H9 (cell line): Measurements from ENCODE around the gene SGTA. TPM values are rescaled to one million over a fixed set of nuclear protein-coding genes. Genes with fewer than 3 reads are reported as not detected.

ENCODE experiments used
- DNase-seq: peaks from one replicate; pipeline ENCODE4 v3.0.0-alpha.2; 2017
- H2AFZ ChIP-seq: one replicate; pipeline ENCODE4 v1.6.1; 2013; ENCODE audit warnings: mild to moderate bottlenecking, low read length, control low read depth, moderate library complexity
- H2AK5ac ChIP-seq: 2 replicates; pipeline ENCODE4 v1.6.1; 2013; ENCODE audit warnings: low read length, control low read depth, mixed read lengths; ENCODE audit not compliant: insufficient read length
- H2BK120ac ChIP-seq: one replicate; pipeline ENCODE4 v1.6.1; 2013; ENCODE audit warnings: low read depth, mild to moderate bottlenecking, low read length, control low read depth, inconsistent platforms; ENCODE audit not compliant: poor library complexity, severe bottlenecking
- H2BK12ac ChIP-seq: 2 replicates; pipeline ENCODE4 v1.6.1; 2013; ENCODE audit warnings: low read length, control low read depth, mixed read lengths, low read depth; ENCODE audit not compliant: insufficient read length
- H2BK15ac ChIP-seq: 2 replicates; pipeline ENCODE4 v1.6.1; 2013; ENCODE audit warnings: low read depth, low read length, control low read depth
- H2BK20ac ChIP-seq: one replicate; pipeline ENCODE4 v1.6.1; 2013; ENCODE audit warnings: low read depth, mild to moderate bottlenecking, low read length, control low read depth, inconsistent platforms; ENCODE audit not compliant: poor library complexity, severe bottlenecking
- H2BK5ac ChIP-seq: 2 replicates; pipeline ENCODE4 v1.6.1; 2013; ENCODE audit warnings: low read length, control low read depth, mixed read lengths; ENCODE audit not compliant: insufficient read length
- H3K14ac ChIP-seq: 2 replicates; pipeline ENCODE4 v1.6.1; 2013; ENCODE audit warnings: low read length, control low read depth; ENCODE audit not compliant: insufficient read depth
- H3K18ac ChIP-seq: 2 replicates; pipeline ENCODE4 v1.6.1; 2013; ENCODE audit warnings: low read depth, mild to moderate bottlenecking, mixed read lengths, low read length, control low read depth; ENCODE audit not compliant: insufficient read length
- H3K23ac ChIP-seq: 2 replicates; pipeline ENCODE4 v1.6.1; 2013; ENCODE audit warnings: low read length, control low read depth, mixed read lengths, low read depth; ENCODE audit not compliant: insufficient read length
- H3K23me2 ChIP-seq: 2 replicates; pipeline ENCODE4 v1.6.1; 2013; ENCODE audit warnings: low read depth, mild to moderate bottlenecking, mixed read lengths, low read length, control low read depth; ENCODE audit not compliant: insufficient read length, poor library complexity, severe bottlenecking
- H3K27ac ChIP-seq: 2 replicates; pipeline ENCODE4 v1.5.1; 2013; ENCODE audit warnings: low read length, control low read depth, mixed read lengths, low read depth; ENCODE audit not compliant: insufficient read length
- H3K27me3 ChIP-seq: 2 replicates; pipeline ENCODE4 v1.6.1; 2013; ENCODE audit warnings: low read length, control low read depth, inconsistent platforms; ENCODE audit not compliant: insufficient read depth
- H3K4ac ChIP-seq: 2 replicates; pipeline ENCODE4 v1.6.1; 2013; ENCODE audit warnings: low read depth, mild to moderate bottlenecking, control low read depth, inconsistent platforms, low read length, moderate library complexity
- H3K4me1 ChIP-seq: 2 replicates; pipeline ENCODE4 v1.6.1; 2013; ENCODE audit warnings: low read length, control low read depth, inconsistent platforms; ENCODE audit not compliant: insufficient read depth
- H3K4me2 ChIP-seq: 2 replicates; pipeline ENCODE4 v1.6.1; 2013; ENCODE audit warnings: low read length, control low read depth, mixed read lengths; ENCODE audit not compliant: insufficient read length, insufficient read depth
- H3K56ac ChIP-seq: 2 replicates; pipeline ENCODE4 v1.6.1; 2013; ENCODE audit warnings: low read depth, mild to moderate bottlenecking, mixed read lengths, low read length, control low read depth; ENCODE audit not compliant: insufficient read length
- H3K79me1 ChIP-seq: 2 replicates; pipeline ENCODE4 v1.6.1; 2013; ENCODE audit warnings: low read depth, mild to moderate bottlenecking, moderate library complexity, low read length, control low read depth, inconsistent platforms; ENCODE audit not compliant: insufficient read depth, poor library complexity, severe bottlenecking
- H3K79me2 ChIP-seq: 2 replicates; pipeline ENCODE4 v1.6.1; 2013; ENCODE audit warnings: low read length, control low read depth, inconsistent platforms; ENCODE audit not compliant: insufficient read depth
- H3K9ac ChIP-seq: 2 replicates; pipeline ENCODE4 v1.6.1; 2013; ENCODE audit warnings: low read length, control low read depth, mixed read lengths; ENCODE audit not compliant: insufficient read length; ENCODE audit errors: extremely low read depth
- H3K9me3 ChIP-seq: one replicate; pipeline ENCODE4 v1.6.1; 2013; ENCODE audit warnings: low read depth, low read length, inconsistent platforms; ENCODE audit not compliant: control insufficient read depth
- H3T11ph ChIP-seq: one replicate; pipeline ENCODE4 v1.6.1; 2013; ENCODE audit warnings: mild to moderate bottlenecking, low read length, control low read depth, inconsistent platforms
- H4K20me1 ChIP-seq: one replicate; pipeline ENCODE4 v1.6.1; 2013; ENCODE audit not compliant: control insufficient read depth, insufficient read length, insufficient read depth
- H4K5ac ChIP-seq: 2 replicates; pipeline ENCODE4 v1.6.1; 2013; ENCODE audit warnings: low read depth, mild to moderate bottlenecking, mixed read lengths, low read length, control low read depth; ENCODE audit not compliant: insufficient read length
- H4K8ac ChIP-seq: replicated peaks from 2 replicates; pipeline ENCODE4 v1.6.1; 2013; ENCODE audit warnings: low read length, control low read depth, mixed read lengths, low read depth; ENCODE audit not compliant: insufficient read length
- H4K91ac ChIP-seq: 2 replicates; pipeline ENCODE4 v1.6.1; 2013; ENCODE audit warnings: low read depth, mild to moderate bottlenecking, moderate library complexity, mixed read lengths, low read length, control low read depth; ENCODE audit not compliant: insufficient read length
- H3K27ac Mint-ChIP-seq, 3 experiments: 2 replicates in 2 of 3; 3 replicates in 1 of 3; pipeline ENCODE4 v1.8.0; 2020 to 2021; ENCODE audit warnings: mixed read lengths in 3 of 3, mild to moderate bottlenecking in 1 of 3, moderate library complexity in 1 of 3
- H3K27me3 Mint-ChIP-seq: 2 replicates; pipeline ENCODE4 v1.8.0; 2021; ENCODE audit warnings: low read depth, mild to moderate bottlenecking, moderate library complexity, mixed read lengths
- H3K36me3 Mint-ChIP-seq, 3 experiments: 2 replicates in 2 of 3; 3 replicates in 1 of 3; pipeline ENCODE4 v1.8.0; 2020 to 2021; ENCODE audit warnings: low read depth in 3 of 3, mixed read lengths in 3 of 3; ENCODE audit not compliant: insufficient read depth in 1 of 3
- H3K4me1 Mint-ChIP-seq, 2 experiments: 2 replicates each; pipeline ENCODE4 v1.8.0; 2020; ENCODE audit warnings: mixed read lengths in 2 of 2
- H3K4me3 Mint-ChIP-seq, 2 experiments: 2 replicates in 1 of 2; 3 replicates in 1 of 2; pipeline ENCODE4 v1.8.0; 2020 to 2021; ENCODE audit warnings: mild to moderate bottlenecking in 2 of 2, mixed read lengths in 2 of 2, moderate library complexity in 1 of 2
- H3K9me3 Mint-ChIP-seq, 2 experiments: 2 replicates in 1 of 2; 3 replicates in 1 of 2; pipeline ENCODE4 v1.8.0; 2020; ENCODE audit warnings: mild to moderate bottlenecking in 2 of 2, mixed read lengths in 2 of 2, moderate library complexity in 1 of 2
- CTCF ChIP-seq: fragments of 200-600 bp; sonication (generic); conservative IDR thresholded peaks from 3 replicates; pipeline ENCODE4 v1.8.0; 2021; ENCODE audit warnings: antibody characterized with exemption, mild to moderate bottlenecking
- WGBS: extraction: QIAGEN DNeasy Blood & Tissue Kit; methylation state at CpG from one replicate; pipeline ENCODE4 v1.1.7; 2013; ENCODE audit warnings: missing lambda C conversion rate, low lambda C conversion rate, mixed read lengths; ENCODE audit not compliant: insufficient read length; ENCODE audit errors: extremely low coverage; 5-methylcytosine and 5-hydroxymethylcytosine counted together
- total RNA-seq: library from RNA; stranded (reverse); gene quantifications from 2 replicates; pipeline ENCODE4 v1.2.1, GENCODE V29; 2021

SGTA gene
- total RNA-seq, 1 experiment from 2014 or later, result 102 TPM

- Histone ChIP-seq H2AFZ (no peak overlapping the region), H3K14ac (no peak overlapping the region)
- H3K4me3 Mint-ChIP-seq, result no peak overlapping the region; a peak in 1 of 5 replicates
Observed at GRCh38 chr19:2728783-2729387, 54.2 kb downstream of the SGTA start.

More at GRCh38 chr19:2728783-2729387, 54.2 kb downstream of the SGTA start:
- Mint-ChIP-seq H3K36me3 (peaks cover under 1 to 7% (median 5%) of the 10 kb centered on the region in 3 experiments; a peak in 5 of 7 replicates), H3K9me3 (no peaks in the 10 kb centered on the region), H3K27ac (peak overlapping the region in 1 of 3 experiments; percentile 23; a peak in 1 of 7 replicates), H3K27me3 (peaks cover 33% of the 10 kb centered on the region), H3K4me1 (peaks cover 3 to 14% of the 10 kb centered on the region in 2 experiments)
- Histone ChIP-seq H2BK12ac (no peak overlapping the region), H3K79me2 (no peaks in the 10 kb centered on the region), H3K9me3 (no peaks in the 10 kb centered on the region), H3K18ac (no peak overlapping the region), H3K23me2 (no peaks in the 10 kb centered on the region), H2AK5ac (no peak overlapping the region), H3K56ac (no peak overlapping the region), H3K27me3 (no peaks in the 10 kb centered on the region), H3K4me2 (no peak overlapping the region), H2BK15ac (no peak overlapping the region), H3T11ph (no peak overlapping the region), H3K4ac (no peak overlapping the region), H2BK20ac (no peak overlapping the region), H4K91ac (no peak overlapping the region), H2BK5ac (no peak overlapping the region), H3K4me1 (no peaks in the 10 kb centered on the region; the same call in 1 of the 2 replicates), H3K9ac (no peak overlapping the region), H4K8ac (no peak overlapping the region), H3K23ac (no peak overlapping the region), H2BK120ac (no peak overlapping the region), H3K79me1 (no peaks in the 10 kb centered on the region), H4K5ac (no peak overlapping the region), H3K27ac (no peak overlapping the region), H4K20me1 (peaks cover 3% of the 10 kb centered on the region)
- WGBS, result no CpG with 5 or more reads among the region's 23 CpGs
- DNase-seq, result no peak
- TF ChIP-seq CTCF, result no peak
